Measurements from ENCODE around the gene SHKBP1. TPM values are rescaled to one million over a fixed set of nuclear protein-coding genes. Genes with fewer than 3 reads are reported as not detected.

SHKBP1 gene
- total RNA-seq, 2 donors from 2014 or later, result 15.8 to 35.6 TPM

GRCh38 chr19:40552848-40553247 is 23.8 kb upstream of the SHKBP1 start:
- Histone ChIP-seq H3K36me3 (no peaks in the 10 kb centered on the region), H3K27me3 (no peaks in the 10 kb centered on the region), H3K4me3 (no peak overlapping the region), H3K4me1 (peaks cover 0 to 6% of the 10 kb centered on the region in 2 donors), H3K9me3 (no peaks in the 10 kb centered on the region), H3K27ac (no peak overlapping the region)
- DNase-seq (ENCODE audit: low spot score), result no peak
- no peak for TF ChIP-seq CTCF (IDR thresholded peaks at IDR 0.05)

GRCh38 chr19:40553885-40554857 is 22.5 kb upstream of the SHKBP1 start:
- Histone ChIP-seq H3K4me1 (peaks cover 0 to 3% of the 10 kb centered on the region in 2 donors), H3K27me3 (no peaks in the 10 kb centered on the region), H3K9me3 (no peaks in the 10 kb centered on the region), H3K4me3 (no peak overlapping the region), H3K27ac (no peak overlapping the region), H3K36me3 (no peaks in the 10 kb centered on the region)
- no peak for TF ChIP-seq CTCF (IDR thresholded peaks at IDR 0.05)
- no peak for DNase-seq (ENCODE audit: low spot score)

DNA sequence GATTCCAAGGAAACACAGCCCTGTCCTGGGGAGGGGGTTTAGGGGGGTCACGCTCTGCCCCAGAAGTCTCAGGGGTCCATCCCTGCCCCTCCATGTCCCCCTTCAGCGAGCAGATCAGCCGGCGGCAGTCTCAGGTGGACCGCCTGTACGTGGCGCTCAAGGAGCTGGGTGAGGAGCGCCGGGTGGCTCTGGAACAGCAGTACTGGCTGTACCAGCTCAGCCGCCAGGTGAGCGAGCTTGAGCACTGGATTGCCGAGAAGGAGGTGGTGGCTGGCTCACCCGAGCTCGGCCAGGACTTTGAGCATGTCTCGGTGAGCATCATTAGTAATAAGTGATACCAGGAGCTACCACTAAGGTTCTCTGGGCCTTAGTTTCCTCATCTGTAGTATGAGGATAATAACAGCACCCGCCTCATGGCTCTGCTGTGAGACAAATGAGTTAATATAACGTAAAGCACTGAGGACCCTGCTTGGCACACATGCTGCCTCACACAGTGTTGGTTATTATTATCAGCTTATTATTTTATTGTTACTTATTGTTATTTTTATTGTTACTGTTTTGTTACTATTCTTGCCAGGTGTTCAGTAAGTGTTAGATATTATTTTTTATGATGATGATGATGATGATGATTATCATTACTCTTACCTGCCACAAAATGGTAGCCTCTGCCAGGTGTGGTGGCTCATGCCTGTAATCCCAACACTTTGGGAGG is 20.5 kb upstream of the SHKBP1 start:
- H3K9me3 ChIP-seq, result no peaks in the 10 kb centered on the region
- no peak overlapping the region for H3K4me3 ChIP-seq
- no peaks in the 10 kb centered on the region for H3K4me1 ChIP-seq
- DNase-seq (ENCODE audit: low spot score), result no peak
- no peak for TF ChIP-seq CTCF (IDR thresholded peaks at IDR 0.05)
- no peaks in the 10 kb centered on the region for H3K36me3 ChIP-seq
- no peaks in the 10 kb centered on the region for H3K27me3 ChIP-seq
- H3K27ac ChIP-seq, result no peak overlapping the region

DNA sequence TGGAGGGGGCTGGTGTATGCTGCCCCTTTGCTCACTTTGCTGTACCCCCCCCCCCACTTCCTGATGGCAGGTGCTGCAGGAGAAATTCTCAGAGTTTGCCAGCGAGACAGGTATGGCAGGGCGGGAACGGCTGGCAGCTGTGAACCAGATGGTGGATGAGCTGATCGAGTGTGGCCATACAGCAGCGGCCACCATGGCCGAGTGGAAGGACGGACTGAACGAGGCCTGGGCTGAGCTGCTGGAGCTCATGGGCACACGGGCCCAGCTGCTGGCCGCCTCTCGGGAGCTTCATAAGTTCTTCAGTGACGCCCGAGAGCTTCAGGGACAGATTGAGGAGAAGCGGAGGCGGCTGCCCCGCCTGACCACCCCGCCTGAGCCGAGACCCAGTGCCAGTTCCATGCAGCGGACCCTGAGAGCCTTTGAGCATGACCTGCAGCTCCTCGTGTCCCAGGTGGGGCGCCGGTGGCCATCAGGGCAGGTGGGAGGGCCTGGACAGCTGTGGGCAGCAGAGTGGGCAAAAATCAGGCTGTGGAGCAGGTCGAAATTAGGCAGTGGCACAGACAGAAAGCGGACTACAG is 19.6 kb upstream of the SHKBP1 start:
- no peaks in the 10 kb centered on the region for H3K27me3 ChIP-seq

DNA sequence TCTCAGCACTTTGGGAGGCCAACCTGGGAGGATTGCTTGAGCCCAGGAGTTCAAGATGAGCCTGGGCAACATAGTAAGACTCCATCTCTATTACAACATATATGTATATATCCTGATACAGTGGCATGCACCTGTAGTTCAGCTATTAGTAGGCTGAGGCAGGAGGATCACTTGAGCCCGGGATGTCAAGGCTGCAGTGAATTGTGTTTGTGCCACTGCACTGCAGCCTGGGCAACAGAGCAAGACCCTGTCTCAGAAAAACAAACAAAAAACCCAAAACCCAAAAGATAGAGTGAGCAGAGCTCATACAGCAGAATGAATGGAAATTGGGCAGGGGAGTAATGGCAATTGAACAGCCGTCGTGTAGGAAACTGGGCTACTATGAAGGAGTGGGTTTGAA is 17.3 kb upstream of the SHKBP1 start:
- no peak for TF ChIP-seq CTCF (IDR thresholded peaks at IDR 0.05)
- Histone ChIP-seq H3K27ac (no peak overlapping the region), H3K4me1 (no peaks in the 10 kb centered on the region)

More for the DNA sequence above, 19.6 kb upstream of the SHKBP1 start:
- TF ChIP-seq CTCF (IDR thresholded peaks at IDR 0.05), result no peak
- Histone ChIP-seq H3K27ac (no peak overlapping the region), H3K36me3 (no peaks in the 10 kb centered on the region), H3K4me3 (no peak overlapping the region), H3K9me3 (no peaks in the 10 kb centered on the region), H3K4me1 (no peaks in the 10 kb centered on the region)
- no peak for DNase-seq (ENCODE audit: low spot score)

More for the DNA sequence above, 17.3 kb upstream of the SHKBP1 start:
- H3K9me3 ChIP-seq, result no peaks in the 10 kb centered on the region
- H3K27me3 ChIP-seq, result no peaks in the 10 kb centered on the region
- H3K4me3 ChIP-seq, result no peak overlapping the region
- DNase-seq (ENCODE audit: low spot score), result no peak
- no peaks in the 10 kb centered on the region for H3K36me3 ChIP-seq
